Fibroblast of lung (primary cell): ENCODE results near the gene CDC42SE2. TPM values are rescaled to one million over a fixed set of nuclear protein-coding genes. Genes with fewer than 3 reads are reported as not detected.

ENCODE experiments used
- DNase-seq, 2 donors: peaks; one replicate each; pipeline versions ENCODE4 v3.0.0 to v3.0.0-alpha.2; 2010; ENCODE audit warnings: low read depth in 2 of 2
- H2AFZ ChIP-seq: 2 replicates; pipeline ENCODE4 v1.5.1; 2012; ENCODE audit warnings: low read length, control low read depth, inconsistent platforms
- H3K27ac ChIP-seq: 2 replicates; pipeline ENCODE4 v1.5.1; 2011; ENCODE audit warnings: low read length, control low read depth; ENCODE audit not compliant: insufficient read depth
- H3K27me3 ChIP-seq: 2 replicates; pipeline ENCODE4 v1.5.1; 2011; ENCODE audit warnings: mild to moderate bottlenecking, low read length; ENCODE audit not compliant: control insufficient read depth, insufficient read depth
- H3K36me3 ChIP-seq: 2 replicates; pipeline ENCODE4 v1.5.1; 2011; ENCODE audit warnings: low read length; ENCODE audit not compliant: control insufficient read depth, insufficient read depth
- H3K4me1 ChIP-seq: 2 replicates; pipeline ENCODE4 v1.5.1; 2011; ENCODE audit warnings: low read length; ENCODE audit not compliant: control insufficient read depth, insufficient read depth; ENCODE audit errors: extremely low read depth
- H3K4me2 ChIP-seq: 2 replicates; pipeline ENCODE4 v1.5.1; 2011; ENCODE audit warnings: low read length, control low read depth; ENCODE audit not compliant: insufficient read depth; ENCODE audit errors: extremely low read depth
- H3K4me3 ChIP-seq, 4 experiments: fragments of 200-600 bp in 1 of 4; sonication (generic) in 1 of 4; replicated peaks in 1 of 4; 2 replicates each; pipeline ENCODE4 v1.5.1; 2011 to 2016; ENCODE audit warnings: low read length in 4 of 4, low read depth in 3 of 4, mild to moderate bottlenecking in 3 of 4, control low read depth in 2 of 4, inconsistent platforms in 1 of 4, mixed read lengths in 1 of 4; ENCODE audit not compliant: insufficient read depth in 1 of 4; ENCODE audit errors: control extremely low read depth in 1 of 4
- H3K79me2 ChIP-seq: 2 replicates; pipeline ENCODE4 v1.5.1; 2012; ENCODE audit warnings: mild to moderate bottlenecking, low read length, inconsistent platforms; ENCODE audit not compliant: control insufficient read depth, insufficient read depth
- H3K9ac ChIP-seq: 2 replicates; pipeline ENCODE4 v1.5.1; 2011; ENCODE audit warnings: mild to moderate bottlenecking, low read length, control low read depth; ENCODE audit not compliant: insufficient read depth
- H3K9me3 ChIP-seq: 2 replicates; pipeline ENCODE4 v1.5.1; 2012; ENCODE audit warnings: low read depth, low read length; ENCODE audit not compliant: control insufficient read depth, insufficient read depth
- H4K20me1 ChIP-seq: 2 replicates; pipeline ENCODE4 v1.5.1; 2011; ENCODE audit warnings: low read length; ENCODE audit not compliant: control insufficient read depth, insufficient read depth; ENCODE audit errors: extremely low read depth
- CTCF ChIP-seq, 2 donors: IDR thresholded peaks in 1 of 2; conservative IDR thresholded peaks in 1 of 2; 1 replicate in 1 of 2; 2 replicates in 1 of 2; pipeline ENCODE4 v1.5.1; 2011 to 2012; ENCODE audit warnings: low read length in 2 of 2, control low read depth in 1 of 2, inconsistent platforms in 1 of 2, low read depth in 1 of 2, mild to moderate bottlenecking in 1 of 2
- EZH2 ChIP-seq: IDR thresholded peaks from 2 replicates; pipeline ENCODE4 v1.5.1; 2012; ENCODE audit warnings: low read length, control low read depth, mild to moderate bottlenecking; ENCODE audit errors: missing control alignments
- polyA plus RNA-seq, 2 donors: library from polyadenylated mRNA; depleted of rRNA in 1 of 2; stranded (reverse) in 1 of 2; unstranded in 1 of 2; fragments of >200 nt; gene quantifications; 2 replicates each; pipeline ENCODE4 v1.2.1, GENCODE V29; 2011 to 2012; ENCODE audit warnings: missing spikeins in 1 of 2
- total RNA-seq: library from RNA; depleted of rRNA; stranded (reverse); fragments of >200 nt; gene quantifications from 2 replicates; pipeline ENCODE4 v1.2.1, GENCODE V29; 2014

Gene CDC42SE2
- total and polyA plus RNA-seq, 2 donors (not counting 1 experiment from before 2014, with no cell fraction given): 26.1 to 26.5 TPM

DNA sequence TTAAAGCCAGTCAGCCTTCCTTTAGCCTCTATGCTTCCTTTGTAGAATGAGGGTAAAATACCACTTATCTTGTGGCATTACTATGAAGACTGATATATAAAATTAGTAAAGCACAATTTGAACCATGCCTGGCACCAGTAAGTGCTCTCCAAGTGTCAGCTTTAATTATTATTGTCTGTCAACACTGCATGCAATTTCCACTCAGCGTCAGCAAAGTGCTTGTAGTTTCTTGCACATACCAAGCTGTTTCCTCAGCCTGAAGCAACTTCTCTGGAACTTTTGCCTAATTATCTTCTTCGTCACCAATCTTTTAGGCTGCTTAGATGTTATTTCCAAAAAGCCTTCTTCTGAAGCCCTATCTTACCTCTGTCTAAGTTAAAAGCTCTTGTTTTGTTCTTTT lies 177.3 kb downstream of the CDC42SE2 start:
- H3K4me3 ChIP-seq: no peak overlapping the region
- no peak overlapping the region for H3K4me2 ChIP-seq
- no peak overlapping the region for H3K9ac ChIP-seq
- H3K9me3 ChIP-seq: no peaks in the 10 kb centered on the region
- H3K27ac ChIP-seq: no peak overlapping the region
- DNase-seq: no peak
- H4K20me1 ChIP-seq: no peaks in the 10 kb centered on the region
- no peaks in the 10 kb centered on the region for H3K4me1 ChIP-seq
- no peaks in the 10 kb centered on the region for H3K27me3 ChIP-seq
- H2AFZ ChIP-seq: no peak overlapping the region
- peaks cover 4% of the 10 kb centered on the region for H3K36me3 ChIP-seq
- no peaks in the 10 kb centered on the region for H3K79me2 ChIP-seq
- TF ChIP-seq CTCF (conservative IDR thresholded peaks at IDR 0.05 in 1 of 2, IDR thresholded peaks at IDR 0.05 in 1 of 2; ENCODE audit: low read depth in 1 of 2, low read length in 2 of 2): no peak
- TF ChIP-seq EZH2: no peak

Other genes with a start within 250 kb of the CDC42SE2 start
- 181 and 225 TPM in 2 replicates for gene HINT1, start 98.8 kb upstream of the CDC42SE2 start, total RNA-seq
- 332 and 396 TPM in 2 replicates for gene HINT1, start 98.8 kb upstream of the CDC42SE2 start, polyA plus RNA-seq
- 6.4 and 6.9 TPM in 2 replicates for gene LYRM7, start 93.1 kb upstream of the CDC42SE2 start, total RNA-seq
- 4.8 and 5.2 TPM in 2 replicates for gene LYRM7, start 93.1 kb upstream of the CDC42SE2 start, polyA plus RNA-seq